Measurements from ENCODE around the gene PRICKLE3. TPM values are rescaled to one million over a fixed set of nuclear protein-coding genes. Genes with fewer than 3 reads are reported as not detected.
"Not testable (repeated sequence)": the region's sequence is repeated elsewhere in the genome, so short reads cannot be mapped to it uniquely, and the experiment has no call there.

The PRICKLE3 gene
- total RNA-seq, 1 donor from 2014 or later: 18.9 TPM

GRCh38 chrX:49164589-49165360, 21.4 kb downstream of the PRICKLE3 start:
- intact Hi-C loops (cut with micrococcal nuclease): loop anchor here (1.0 to 5.0 kb wide), 2 partner anchors 8 to 247 kb away; partner anchors contain the start of gene PIM2

- intact Hi-C loops (cut with micrococcal nuclease): loop anchor here (1.0 kb wide), 1 partner anchor 9 kb away; no protein-coding TSS in a partner anchor
These were observed 22.4 kb downstream of the PRICKLE3 start for GRCh38 chrX:49163555-49164419.

GRCh38 chrX:49162620-49163019, 23.6 kb downstream of the PRICKLE3 start, which contains the start of gene MAGIX:
Gene MAGIX (plus strand): TSS chrX:49162758. CDS start chrX:49162890, 132 bp downstream.
- intact Hi-C loops (cut with micrococcal nuclease): no loop called here

- intact Hi-C loops (cut with micrococcal nuclease): no loop called here
These were observed 24.5 kb downstream of the PRICKLE3 start for GRCh38 chrX:49161632-49162031.

- intact Hi-C loops (cut with micrococcal nuclease): no loop called here
These were observed 25.3 kb downstream of the PRICKLE3 start for GRCh38 chrX:49160908-49161307.

- intact Hi-C loops (cut with micrococcal nuclease): loop anchor here (2.0 to 5.0 kb wide), 6 partner anchors 56 to 355 kb away; partner anchors contain the start of genes GRIPAP1, HDAC6, OTUD5 and PRAF2
These were observed 29.0 kb downstream of the PRICKLE3 start for GRCh38 chrX:49157194-49157593.

GRCh38 chrX:49155900-49156837, 30.0 kb downstream of the PRICKLE3 start:
- intact Hi-C loops (cut with micrococcal nuclease): loop anchor here (1.0 to 5.0 kb wide), 11 partner anchors 10 to 354 kb away; partner anchors contain the start of genes CCDC22, GPKOW, GRIPAP1 and HDAC6

GRCh38 chrX:49155243-49155899, 30.8 kb downstream of the PRICKLE3 start:
- intact Hi-C loops (cut with micrococcal nuclease): loop anchor here (1.0 to 5.0 kb wide), 6 partner anchors 11 to 353 kb away; partner anchors contain the start of genes GRIPAP1, HDAC6, OTUD5 and PRAF2

- intact Hi-C loops (cut with micrococcal nuclease): no loop called here
These were observed 32.7 kb downstream of the PRICKLE3 start for GRCh38 chrX:49153467-49153866.

- intact Hi-C loops (cut with micrococcal nuclease): not testable (repeated sequence)
These were observed 36.9 kb downstream of the PRICKLE3 start for GRCh38 chrX:49149291-49149690.

- intact Hi-C loops (cut with micrococcal nuclease): not testable (repeated sequence)
These were observed 37.6 kb downstream of the PRICKLE3 start for GRCh38 chrX:49148390-49149100.

GRCh38 chrX:49147936-49148335, 38.2 kb downstream of the PRICKLE3 start:
- intact Hi-C loops (cut with micrococcal nuclease): no loop called here

GRCh38 chrX:49147282-49147681, 38.9 kb downstream of the PRICKLE3 start:
- intact Hi-C loops (cut with micrococcal nuclease): no loop called here

- intact Hi-C loops (cut with micrococcal nuclease): not testable (repeated sequence)
These were observed 43.0 kb downstream of the PRICKLE3 start for GRCh38 chrX:49143154-49143553.

GRCh38 chrX:49142264-49142663, 43.9 kb downstream of the PRICKLE3 start:
- intact Hi-C loops (cut with micrococcal nuclease): not testable (repeated sequence)

GRCh38 chrX:49139713-49140112, 46.5 kb downstream of the PRICKLE3 start:
- intact Hi-C loops (cut with micrococcal nuclease): no loop called here

GRCh38 chrX:49137492-49137891, 48.7 kb downstream of the PRICKLE3 start:
- intact Hi-C loops (cut with micrococcal nuclease): no loop called here

- intact Hi-C loops (cut with micrococcal nuclease): no loop called here
These were observed 52.4 kb downstream of the PRICKLE3 start for GRCh38 chrX:49133759-49134158.

- intact Hi-C loops (cut with micrococcal nuclease): not testable (repeated sequence)
These were observed 53.9 kb downstream of the PRICKLE3 start for GRCh38 chrX:49132275-49132674.

Data from T-helper 1 cell treated with Interleukin-12 subunit alpha and Interleukin-12 subunit beta and Interleukin-4 antibody, amounts not matched to agents 30 ng/mL and 1 ng/mL, for 36 hours (primary cell).